Right lobe of liver (tissue), 6 donors: ENCODE data around the gene POLR2C. TPM values are rescaled to one million over a fixed set of nuclear protein-coding genes. Genes with fewer than 3 reads are reported as not detected.

Source experiments
- ATAC-seq, 4 donors: fragments of 200-7000 bp; cut with Tn5 transposase; one replicate each; pipeline ENCODE4 v1.9.1; 2020; ENCODE audit warnings: mild to moderate bottlenecking in 4 of 4, moderate library complexity in 4 of 4
- DNase-seq, 3 donors: peaks; one replicate each; pipeline ENCODE4 v3.0.0-alpha.2; 2020
- H3K27ac ChIP-seq, 3 donors: fragments of 200-600 bp; one replicate each; pipeline ENCODE4 v1.8.0; 2022
- H3K27me3 ChIP-seq, 2 donors: fragments of 200-600 bp; one replicate each; pipeline ENCODE4 v1.8.0; 2022
- H3K36me3 ChIP-seq, 4 donors: fragments of 200-600 bp; sonication (generic) in 1 of 4; one replicate each; pipeline versions ENCODE4 v1.5.1 to v1.8.0; 2017 to 2022; ENCODE audit warnings: control low read depth in 1 of 4
- H3K4me1 ChIP-seq, 4 donors: fragments of 200-600 bp; sonication (generic) in 1 of 4; one replicate each; pipeline versions ENCODE4 v1.5.1 to v1.8.0; 2017 to 2022; ENCODE audit warnings: control low read depth in 1 of 4
- H3K4me3 ChIP-seq, 3 donors: fragments of 200-600 bp; one replicate each; pipeline ENCODE4 v1.8.0; 2022
- H3K9me3 ChIP-seq, 4 donors: fragments of 200-600 bp; sonication (generic) in 1 of 4; one replicate each; pipeline versions ENCODE4 v1.5.1 to v1.8.0; 2017 to 2022; ENCODE audit warnings: control low read depth in 1 of 4
- CTCF ChIP-seq, 4 donors: fragments of 200-600 bp in 3 of 4; fragments of 450-650 bp in 1 of 4; IDR thresholded peaks; one replicate each; pipeline versions ENCODE4 v1.5.1 to v1.8.0; 2016 to 2022; ENCODE audit warnings: antibody characterized with exemption in 4 of 4, mild to moderate bottlenecking in 2 of 4
- POLR2A ChIP-seq: fragments of 450-650 bp; IDR thresholded peaks from one replicate; pipeline ENCODE4 v1.6.1; 2017; ENCODE audit warnings: antibody characterized with exemption, mild to moderate bottlenecking
- WGBS: methylation state at CpG from one replicate; pipeline ENCODE4 v1.1.6; 2018; ENCODE audit warnings: low coverage, low lambda C conversion rate; ENCODE audit not compliant: insufficient coverage; ENCODE audit errors: missing lambda C conversion rate; 5-methylcytosine and 5-hydroxymethylcytosine counted together
- intact Hi-C, 2 donors: fragments of 100-400 bp; cut with DNase I; formaldehyde crosslinking; loops; one replicate each; pipeline versions ENCODE4 v1.11.2 to v1.14.1; 2022
- total RNA-seq, 6 experiments: library from RNA; depleted of rRNA in 2 of 6; stranded (reverse); fragments of >200 nt in 2 of 6; fragmentation: NEBNext Ultra II Directional in 3 of 6; extraction: Animal tissue kit (Norgen Biotek cat#: 25700) in 3 of 6; gene quantifications; one replicate each; pipeline versions ENCODE4 v1.1.0 to v1.2.4, GENCODE V29; 2016 to 2023
- donor health status: DM: no; HTN: yes; CAD: no.
- donor health status: DM: no; HTN: no; CAD: no.
- donor health status: DM: no; HTN: no; CAD: no.
- donor health status: DM: no; HTN: yes; CAD: no.
- donor health status: DM: no; HTN: yes; CAD: no.

POLR2C gene
- total RNA-seq, 6 experiments from 2014 or later, result 27.7 to 70.2 (median 35.4) TPM

GRCh38 chr16:57473176-57473840, 10.8 kb downstream of the POLR2C start:
- 83% methylated on average over 1 of the region's 14 CpGs for WGBS
- H3K27me3 ChIP-seq, result no peaks in the 10 kb centered on the region

GRCh38 chr16:57473906-57474305, 11.4 kb downstream of the POLR2C start:
- H3K27me3 ChIP-seq, result no peaks in the 10 kb centered on the region
- no peaks in the 10 kb centered on the region for H3K9me3 ChIP-seq
- no peak overlapping the region for H3K4me3 ChIP-seq
- DNase-seq (no peak), ATAC-seq (no peak)
- H3K27ac ChIP-seq, result no peak overlapping the region
- intact Hi-C loops, result no loop called here
- peaks cover 0 to 45% (median 23%) of the 10 kb centered on the region in 4 donors for H3K36me3 ChIP-seq
- 35% methylated on average over 2 of the region's 8 CpGs for WGBS
- peaks cover 0 to 65% (median 25%) of the 10 kb centered on the region in 4 donors for H3K4me1 ChIP-seq
- TF ChIP-seq POLR2A (no peak), CTCF (IDR thresholded peaks at IDR 0.05) (no peak)

More at GRCh38 chr16:57473176-57473840, 10.8 kb downstream of the POLR2C start:
- no peak for DNase-seq
- Histone ChIP-seq H3K27ac (peak overlapping the region in 2 of 3 donors; percentile 53 to 84), H3K4me1 (peaks cover 0 to 59% (median 22%) of the 10 kb centered on the region in 4 donors), H3K9me3 (no peaks in the 10 kb centered on the region), H3K4me3 (no peak overlapping the region), H3K36me3 (peaks cover 0 to 48% (median 26%) of the 10 kb centered on the region in 4 donors)
- ATAC-seq, result no peak
- intact Hi-C loops, result no loop called here
- TF ChIP-seq POLR2A, result no peak
- no peak for TF ChIP-seq CTCF (IDR thresholded peaks at IDR 0.05)

- TF ChIP-seq POLR2A (no peak), CTCF (IDR thresholded peaks at IDR 0.05) (no peak)
- intact Hi-C loops, result no loop called here
These were observed 12.5 kb downstream of the POLR2C start for GRCh38 chr16:57474671-57475661.

GRCh38 chr16:57475711-57476339, 13.3 kb downstream of the POLR2C start:
- H3K27ac ChIP-seq, result no peak overlapping the region
- ATAC-seq, result no peak

More at GRCh38 chr16:57474671-57475661, 12.5 kb downstream of the POLR2C start:
- DNase-seq (peak in 1 of 3 donors; percentile 45), ATAC-seq (no peak)
- H3K27me3 ChIP-seq, result no peaks in the 10 kb centered on the region
- H3K4me3 ChIP-seq, result no peak overlapping the region
- no peak overlapping the region for H3K27ac ChIP-seq
- no peaks in the 10 kb centered on the region for H3K9me3 ChIP-seq
- peaks cover 0 to 35% (median 18%) of the 10 kb centered on the region in 4 donors for H3K36me3 ChIP-seq
- WGBS, result 83% methylated on average over 5 of the region's 30 CpGs
- H3K4me1 ChIP-seq, result peaks cover 0 to 72% (median 29%) of the 10 kb centered on the region in 4 donors

More at GRCh38 chr16:57475711-57476339, 13.3 kb downstream of the POLR2C start:
- intact Hi-C loops, result no loop called here
- peak; percentile 22 to 33 (median 25) for TF ChIP-seq CTCF (IDR thresholded peaks at IDR 0.05)
- no peak for TF ChIP-seq POLR2A
- WGBS, result 37% methylated on average over 8 of the region's 12 CpGs
- Histone ChIP-seq H3K36me3 (peaks cover 0 to 26% (median 13%) of the 10 kb centered on the region in 4 donors), H3K27me3 (no peaks in the 10 kb centered on the region), H3K4me3 (no peak overlapping the region), H3K9me3 (no peaks in the 10 kb centered on the region), H3K4me1 (peaks cover 0 to 72% (median 27%) of the 10 kb centered on the region in 4 donors)
- DNase-seq, result peak in 1 of 3 donors; percentile 45
